Hematopoietic multipotent progenitor cell treated with erythropoietin and hydrocortisone succinate and interleukin-3 and kit ligand, for 15 days (in vitro differentiated cells): ENCODE measurements around the gene RELL1.
"Not testable (repeated sequence)": the region's sequence is repeated elsewhere in the genome, so short reads cannot be mapped to it uniquely, and the experiment has no call there.

Source experiments
- DNase-seq: peaks from one replicate; pipeline ENCODE4 v3.0.0-alpha.2; 2015; ENCODE audit warnings: low spot score

Gene RELL1

GRCh38 chr4:37693030-37693429, 6.9 kb upstream of the RELL1 start:
- DNase-seq, result no peak

GRCh38 chr4:37690976-37691375, 4.8 kb upstream of the RELL1 start:
- no peak for DNase-seq

- DNase-seq, result no peak
These were observed 3.3 kb upstream of the RELL1 start for GRCh38 chr4:37689353-37690095.

- no peak for DNase-seq
These were observed 1.5 kb upstream of the RELL1 start for GRCh38 chr4:37687681-37688080.

- peak; percentile 78 for DNase-seq
These were observed 1.0 kb upstream of the RELL1 start for GRCh38 chr4:37687194-37687562.

- DNase-seq, result peak; percentile 42
These were observed 278 bp downstream of the RELL1 start for GRCh38 chr4:37685823-37686372.

- peak; percentile 21 for DNase-seq
These were observed 884 bp downstream of the RELL1 start for GRCh38 chr4:37685161-37685822.

- DNase-seq, result no peak
These were observed 2.0 kb downstream of the RELL1 start for GRCh38 chr4:37684154-37684553.

- no peak for DNase-seq
These were observed 3.3 kb downstream of the RELL1 start for GRCh38 chr4:37682701-37683401.

GRCh38 chr4:37680089-37680488, 6.1 kb downstream of the RELL1 start:
- DNase-seq, result no peak

- no peak for DNase-seq
These were observed 6.9 kb downstream of the RELL1 start for GRCh38 chr4:37679301-37679700.

GRCh38 chr4:37678624-37679023, 7.6 kb downstream of the RELL1 start:
- no peak for DNase-seq

GRCh38 chr4:37675587-37676290, 10.4 kb downstream of the RELL1 start:
- DNase-seq, result no peak

GRCh38 chr4:37674439-37674838, 11.7 kb downstream of the RELL1 start:
- no peak for DNase-seq

- DNase-seq, result no peak
These were observed 12.5 kb downstream of the RELL1 start for GRCh38 chr4:37673538-37674192.

- no peak for DNase-seq
These were observed 15.1 kb downstream of the RELL1 start for GRCh38 chr4:37671072-37671471.

GRCh38 chr4:37670249-37670648, 15.9 kb downstream of the RELL1 start:
- DNase-seq, result no peak

- DNase-seq, result not testable (repeated sequence)
These were observed 17.1 kb downstream of the RELL1 start for GRCh38 chr4:37669124-37669523.

- DNase-seq, result no peak
These were observed 18.7 kb downstream of the RELL1 start for GRCh38 chr4:37667197-37668100.

GRCh38 chr4:37666625-37667071, 19.5 kb downstream of the RELL1 start:
- no peak for DNase-seq
